H1 (cell line): ENCODE measurements around the gene FIGNL2. TPM values are rescaled to one million over a fixed set of nuclear protein-coding genes. Genes with fewer than 3 reads are reported as not detected.
A peak's percentile ranks its signal among the peaks of the same experiment; 100 is the strongest.

Experiments used
- CTCF ChIA-PET: fragments of 300-600 bp; sonication (Branson Sonifier 250); formaldehyde crosslinking; loops from one replicate; lab custom pipeline; 2021; ENCODE audit not compliant: partially characterized antibody; lab: Charles Lee
- POLR2A ChIA-PET: fragments of 300-600 bp; sonication (Branson Sonifier 250); formaldehyde crosslinking; loops from one replicate; lab custom pipeline; 2021; ENCODE audit warnings: inconsistent platforms; ENCODE audit not compliant: partially characterized antibody; lab: Charles Lee
- DNase-seq, 2 experiments: peaks; one replicate each; pipeline versions ENCODE4 v3.0.0 to v3.0.0-alpha.2; 2010 to 2022; ENCODE audit warnings: low spot score in 2 of 2, low read depth in 1 of 2, mixed read lengths in 1 of 2
- FAIRE-seq: peaks from 2 replicates; lab custom pipeline; 2011; peaks lifted over from hg19 to GRCh38; lab: Jason Lieb, UNC
- H2AFZ ChIP-seq: 2 replicates; pipeline ENCODE4 v1.8.1; 2012; ENCODE audit warnings: low read length, inconsistent platforms
- H2AK5ac ChIP-seq: 2 replicates; pipeline ENCODE4 v1.6.1; 2013; ENCODE audit warnings: low read depth, low read length
- H2BK120ac ChIP-seq: replicated peaks from 2 replicates; pipeline ENCODE3; 2013; ENCODE audit warnings: low read depth, low read length, inconsistent platforms
- H2BK12ac ChIP-seq: 2 replicates; pipeline ENCODE4 v1.6.1; 2013; ENCODE audit warnings: low read depth, low read length
- H2BK15ac ChIP-seq: 2 replicates; pipeline ENCODE4 v1.6.1; 2013; ENCODE audit warnings: low read length
- H2BK20ac ChIP-seq: 2 replicates; pipeline ENCODE4 v1.6.1; 2013; ENCODE audit warnings: low read length
- H2BK5ac ChIP-seq: 2 replicates; pipeline ENCODE4 v1.6.1; 2013; ENCODE audit warnings: low read depth, low read length
- H3K14ac ChIP-seq: 2 replicates; pipeline ENCODE4 v1.6.1; 2013; ENCODE audit warnings: inconsistent platforms; ENCODE audit not compliant: insufficient read length
- H3K18ac ChIP-seq: 2 replicates; pipeline ENCODE4 v1.6.1; 2013; ENCODE audit warnings: low read length; ENCODE audit errors: extremely low read depth
- H3K23ac ChIP-seq: 2 replicates; pipeline ENCODE4 v1.6.1; 2013; ENCODE audit warnings: inconsistent platforms; ENCODE audit not compliant: insufficient read length
- H3K23me2 ChIP-seq: 2 replicates; pipeline ENCODE4 v1.6.1; 2013; ENCODE audit warnings: low read depth, low read length
- H3K27ac ChIP-seq: 2 replicates; pipeline ENCODE4 v1.6.1; 2011; ENCODE audit warnings: low read depth, low read length, inconsistent platforms
- H3K27me3 ChIP-seq, 4 experiments: replicated peaks in 1 of 4; 1 replicate in 1 of 4; 2 replicates in 3 of 4; pipeline versions ENCODE4 v1.6.1 to v1.8.1; 2011 to 2013; ENCODE audit warnings: low read length in 3 of 4, mild to moderate bottlenecking in 3 of 4, inconsistent platforms in 2 of 4, mixed read lengths in 2 of 4, moderate library complexity in 1 of 4; ENCODE audit not compliant: control insufficient read depth in 3 of 4, insufficient read depth in 3 of 4; ENCODE audit errors: extremely low read depth in 1 of 4
- H3K36me3 ChIP-seq, 4 experiments: 2 replicates each; pipeline versions ENCODE4 v1.6.1 to v1.8.1; 2011 to 2013; ENCODE audit warnings: mild to moderate bottlenecking in 4 of 4, low read length in 3 of 4, moderate library complexity in 2 of 4, control low read depth in 1 of 4, inconsistent platforms in 1 of 4; ENCODE audit not compliant: insufficient read depth in 4 of 4, control insufficient read depth in 2 of 4
- H3K4ac ChIP-seq: replicated peaks from 2 replicates; pipeline ENCODE3; 2013; ENCODE audit warnings: low read length, low read depth, mixed read lengths, inconsistent platforms; ENCODE audit not compliant: insufficient read length
- H3K4me1 ChIP-seq, 4 experiments: replicated peaks in 1 of 4; 1 replicate in 1 of 4; 2 replicates in 3 of 4; pipeline versions ENCODE4 v1.6.1 to v1.8.1; 2011 to 2013; ENCODE audit warnings: low read length in 3 of 4, inconsistent platforms in 2 of 4, mixed read lengths in 1 of 4; ENCODE audit not compliant: insufficient read depth in 4 of 4, control insufficient read depth in 3 of 4
- H3K4me2 ChIP-seq, 2 experiments: 2 replicates each; pipeline versions ENCODE4 v1.6.1 to v1.8.1; 2011 to 2013; ENCODE audit warnings: low read depth in 2 of 2, low read length in 2 of 2, control low read depth in 1 of 2, inconsistent platforms in 1 of 2, mild to moderate bottlenecking in 1 of 2; ENCODE audit not compliant: insufficient read depth in 1 of 2
- H3K4me3 ChIP-seq, 4 experiments: fragments of 200-600, 300-600 bp in 1 of 4; sonication (generic), shearing (Covaris generic), sonication (Bioruptor Twin) in 1 of 4; 2 replicates each; pipeline versions ENCODE4 v1.5.1 to v1.8.1; 2011 to 2016; ENCODE audit warnings: low read length in 4 of 4, low read depth in 3 of 4, control low read depth in 2 of 4, inconsistent platforms in 2 of 4, mild to moderate bottlenecking in 2 of 4, mixed read lengths in 1 of 4, moderate library complexity in 1 of 4; ENCODE audit not compliant: insufficient read depth in 2 of 4; ENCODE audit errors: extremely low read depth in 1 of 4
- H3K56ac ChIP-seq: replicated peaks from 2 replicates; pipeline ENCODE3; 2013; ENCODE audit warnings: low read depth, mild to moderate bottlenecking, mixed read lengths, low read length, inconsistent platforms; ENCODE audit not compliant: insufficient read length
- H3K79me1 ChIP-seq: 2 replicates; pipeline ENCODE4 v1.6.1; 2013; ENCODE audit warnings: low read depth, low read length, control low read depth
- H3K79me2 ChIP-seq, 2 experiments: 2 replicates each; pipeline versions ENCODE4 v1.6.1 to v1.8.1; 2012 to 2013; ENCODE audit warnings: low read length in 2 of 2, mild to moderate bottlenecking in 2 of 2, inconsistent platforms in 1 of 2; ENCODE audit not compliant: insufficient read depth in 2 of 2, control insufficient read depth in 1 of 2
- H3K9ac ChIP-seq, 4 experiments: replicated peaks in 1 of 4; 1 replicate in 1 of 4; 2 replicates in 3 of 4; pipeline versions ENCODE4 v1.6.1 to v1.8.1; 2011 to 2013; ENCODE audit warnings: low read depth in 3 of 4, low read length in 3 of 4, control low read depth in 2 of 4, mild to moderate bottlenecking in 2 of 4, moderate library complexity in 2 of 4, inconsistent platforms in 1 of 4; ENCODE audit errors: extremely low read depth in 1 of 4
- H3K9me3 ChIP-seq, 2 experiments: 2 replicates each; pipeline versions ENCODE4 v1.6.1 to v1.8.1; 2012 to 2013; ENCODE audit warnings: mild to moderate bottlenecking in 2 of 2, moderate library complexity in 2 of 2, control low read depth in 1 of 2, inconsistent platforms in 1 of 2, low read depth in 1 of 2, low read length in 1 of 2, mixed read lengths in 1 of 2; ENCODE audit not compliant: insufficient read depth in 2 of 2
- H4K20me1 ChIP-seq, 2 experiments: replicated peaks in 1 of 2; 2 replicates each; pipeline versions ENCODE3 to v1.8.1; 2011 to 2013; ENCODE audit warnings: inconsistent platforms in 2 of 2, low read length in 2 of 2, mild to moderate bottlenecking in 1 of 2; ENCODE audit not compliant: insufficient read depth in 2 of 2, control insufficient read depth in 1 of 2
- H4K5ac ChIP-seq: 2 replicates; pipeline ENCODE4 v1.6.1; 2013; ENCODE audit warnings: low read length, low read depth, mixed read lengths, inconsistent platforms; ENCODE audit not compliant: insufficient read length
- H4K8ac ChIP-seq: 2 replicates; pipeline ENCODE4 v1.8.0; 2013; ENCODE audit warnings: mild to moderate bottlenecking, moderate library complexity, low read length, inconsistent platforms; ENCODE audit not compliant: insufficient read depth; ENCODE audit errors: extremely low read depth
- H4K91ac ChIP-seq: replicated peaks from 2 replicates; pipeline ENCODE3; 2013; ENCODE audit warnings: low read length, mixed read lengths, inconsistent platforms; ENCODE audit not compliant: insufficient read length
- BACH1 ChIP-seq: IDR thresholded peaks from 2 replicates; pipeline ENCODE4 v1.6.1; 2012; ENCODE audit warnings: low read length, improper control_type of control experiment
- CHD1 ChIP-seq: IDR thresholded peaks from 2 replicates; pipeline ENCODE4 v1.6.1; 2012; ENCODE audit warnings: low read depth, low read length, improper control_type of control experiment
- EZH2 ChIP-seq: fragments of 200-600 bp; sonication (generic); IDR thresholded peaks from 2 replicates; pipeline ENCODE4 v1.7.1; 2012; ENCODE audit warnings: low read depth, mild to moderate bottlenecking, moderate library complexity, low read length, inconsistent platforms; ENCODE audit not compliant: severe bottlenecking
- KDM5A ChIP-seq: fragments of 200-600 bp; IDR thresholded peaks from 2 replicates; pipeline ENCODE4 v1.7.1; 2012; ENCODE audit warnings: mild to moderate bottlenecking, low read length, inconsistent platforms, mixed read lengths
- MAX ChIP-seq: IDR thresholded peaks from 2 replicates; pipeline ENCODE4 v1.6.1; 2012; ENCODE audit warnings: inconsistent platforms
- RAD21 ChIP-seq, 2 experiments: IDR thresholded peaks in 1 of 2; conservative IDR thresholded peaks in 1 of 2; 2 replicates each; pipeline ENCODE4 v1.6.1; 2011; ENCODE audit warnings: low read depth in 2 of 2, low read length in 2 of 2, improper control_type of control experiment in 1 of 2, inconsistent platforms in 1 of 2, mild to moderate bottlenecking in 1 of 2, moderate library complexity in 1 of 2
- RBBP5 ChIP-seq: IDR thresholded peaks from 2 replicates; pipeline ENCODE4 v1.7.1; 2012; ENCODE audit warnings: low read depth, mild to moderate bottlenecking, inconsistent platforms, low read length, moderate library complexity, borderline replicate concordance
- SAP30 ChIP-seq: fragments of 300-600 bp; sonication (generic); IDR thresholded peaks from 2 replicates; pipeline ENCODE4 v1.7.1; 2012; ENCODE audit warnings: low read length, moderate library complexity, mild to moderate bottlenecking, inconsistent platforms; ENCODE audit not compliant: insufficient read depth, insufficient replicate concordance
- SP4 ChIP-seq: IDR thresholded peaks from 2 replicates; pipeline ENCODE4 v1.6.1; 2012; ENCODE audit warnings: low read length, inconsistent platforms
- whole genome bisulfite sequencing, 2 experiments: shearing (Covaris generic) in 1 of 2; methylation state at CpG; one replicate each; pipeline versions ENCODE4 v1.1.6 to v1.1.7; 2013 to 2015; ENCODE audit warnings: low lambda C conversion rate in 2 of 2, mixed read lengths in 2 of 2, inconsistent platforms in 1 of 2, low coverage in 1 of 2, missing lambda C conversion rate in 1 of 2; ENCODE audit not compliant: insufficient replicate concordance in 2 of 2, insufficient coverage in 1 of 2, insufficient read length in 1 of 2; ENCODE audit errors: extremely low coverage in 1 of 2, missing lambda C conversion rate in 1 of 2; 5-methylcytosine and 5-hydroxymethylcytosine counted together
- polyA plus RNA-seq, 7 experiments: library from polyadenylated mRNA; depleted of rRNA in 3 of 7; stranded (reverse) in 5 of 7; unstranded in 2 of 7; fragments of >200 nt in 5 of 7; fragments of 200-250 nt in 2 of 7; gene quantifications; 1 replicate in 5 of 7; 2 replicates in 1 of 7; 4 replicates in 1 of 7; pipeline versions ENCODE4 v1.2.1 to v1.2.3, GENCODE V29; 2011 to 2013; ENCODE audit warnings: missing spikeins in 2 of 7, mixed read lengths in 2 of 7
- total RNA-seq: library from RNA; stranded (reverse); fragmentation: NEBNext Ultra II Directional; extraction: Animal tissue kit (Norgen Biotek cat#: 25700); gene quantifications from 2 replicates; pipeline ENCODE4 v1.2.1, GENCODE V29; 2021

The FIGNL2 gene
- total and polyA plus RNA-seq, 2 of the 8 experiments (the other 6 are each of a cell fraction or from before 2014, with no cell fraction given) = 6.5 to 7.1 TPM

DNA sequence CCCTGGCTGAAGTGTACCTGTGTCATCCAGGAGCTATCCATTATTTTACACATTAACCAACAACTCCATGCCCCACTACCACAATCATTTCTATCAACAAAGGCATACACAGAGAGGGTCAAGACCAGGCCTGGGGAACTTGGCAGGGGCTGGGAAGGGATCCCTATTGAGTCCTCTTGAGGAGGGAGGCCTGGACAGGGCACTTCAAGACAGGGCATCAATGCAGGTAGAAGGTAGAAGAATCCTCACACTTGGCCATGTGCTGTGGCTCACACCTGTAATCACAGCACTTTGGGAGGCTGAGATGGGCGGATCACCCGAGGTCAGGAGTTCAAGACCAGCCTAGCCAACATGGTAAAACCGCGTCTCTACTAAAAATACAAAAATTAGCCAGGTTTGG, 26.0 kb upstream of the FIGNL2 start:
- Histone ChIP-seq H3K14ac (no peak overlapping the region), H2BK5ac (no peak overlapping the region), H3K18ac (no peak overlapping the region), H3K27me3 (peaks cover 0 to 8% (median 3%) of the 10 kb centered on the region in 4 experiments; a peak in 4 of 7 replicates), H3K9me3 (no peaks in the 10 kb centered on the region), H3K4ac (no peak overlapping the region), H3K36me3 (no peaks in the 10 kb centered on the region), H3K79me1 (no peaks in the 10 kb centered on the region), H4K8ac (no peak overlapping the region), H3K56ac (no peak overlapping the region), H2AK5ac (no peak overlapping the region), H3K79me2 (no peaks in the 10 kb centered on the region), H2BK120ac (no peak overlapping the region), H4K5ac (no peak overlapping the region), H3K4me2 (no peak overlapping the region), H3K4me3 (no peak overlapping the region), H4K20me1 (peaks cover 0 to 1% of the 10 kb centered on the region in 2 experiments), H4K91ac (no peak overlapping the region), H3K9ac (no peak overlapping the region), H3K23me2 (peaks cover 3% of the 10 kb centered on the region; the same call in 1 of the 2 replicates), H2BK12ac (0 out of 2 replicates have a peak overlapping the region, but pooled peaks have one; percentile 0), H3K27ac (no peak overlapping the region), H2BK15ac (no peak overlapping the region), H2AFZ (no peak overlapping the region), H3K4me1 (peaks cover 4 to 22% (median 12%) of the 10 kb centered on the region in 4 experiments), H2BK20ac (no peak overlapping the region), H3K23ac (no peak overlapping the region)
- FAIRE-seq (no peak), DNase-seq (no peak)
- WGBS, 2 experiments = 89% methylated on average over 4 of the region's 4 CpGs; no CpG with 5 or more reads in 1 of the 2 experiments
- ChIA-PET CTCF (interaction anchor here (0.7 to 10.6 kb wide), 31 partner anchors 8 to 453 kb away, joined by 3 to 139 read pairs (median 8); partner anchors contain the start of gene ANKRD33), POLR2A (interaction anchor here (1.7 to 2.3 kb wide), 3 partner anchors 10 to 18 kb away, joined by 3 to 9 read pairs (median 7); no protein-coding TSS in a partner anchor)
- no peak for TF ChIP-seq SP4
- TF ChIP-seq MAX = no peak
- no peak for TF ChIP-seq EZH2
- no peak for TF ChIP-seq BACH1
- TF ChIP-seq RBBP5 = no peak
- no peak for TF ChIP-seq RAD21 (IDR thresholded peaks at IDR 0.05 in 1 of 2, conservative IDR thresholded peaks at IDR 0.05 in 1 of 2; ENCODE audit: low read depth in 2 of 2, low read length in 2 of 2)
- TF ChIP-seq KDM5A = no peak
- no peak for TF ChIP-seq CHD1
- TF ChIP-seq SAP30 = no peak
